ENCODE results near the gene GSTT2B. TPM values are rescaled to one million over a fixed set of nuclear protein-coding genes. Genes with fewer than 3 reads are reported as not detected.
"Not testable (repeated sequence)": the region's sequence is repeated elsewhere in the genome, so short reads cannot be mapped to it uniquely, and the experiment has no call there.

Gene GSTT2B
- total RNA-seq, 1 donor from 2014 or later: 3.7 TPM

DNA sequence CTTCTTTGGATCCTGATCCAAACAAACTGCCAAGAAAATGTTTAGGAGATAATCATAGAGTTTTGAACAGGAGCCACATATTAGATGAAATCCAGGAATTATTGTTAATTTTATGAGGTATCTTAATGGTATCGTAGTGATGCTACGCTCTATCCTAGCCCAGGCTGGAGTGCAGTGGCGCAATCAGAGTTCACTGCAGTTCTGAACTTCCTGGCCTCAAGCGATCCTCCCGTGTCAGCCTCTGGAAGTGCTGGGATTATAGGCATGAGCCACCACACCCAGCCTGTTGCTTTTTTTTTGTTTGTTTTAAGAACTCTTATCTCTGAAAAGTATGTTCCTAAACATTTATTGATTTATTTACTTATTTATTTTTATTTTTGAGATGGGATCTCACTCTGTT lies 41.9 kb upstream of the GSTT2B start:
- TF ChIP-seq, protein P1, sequence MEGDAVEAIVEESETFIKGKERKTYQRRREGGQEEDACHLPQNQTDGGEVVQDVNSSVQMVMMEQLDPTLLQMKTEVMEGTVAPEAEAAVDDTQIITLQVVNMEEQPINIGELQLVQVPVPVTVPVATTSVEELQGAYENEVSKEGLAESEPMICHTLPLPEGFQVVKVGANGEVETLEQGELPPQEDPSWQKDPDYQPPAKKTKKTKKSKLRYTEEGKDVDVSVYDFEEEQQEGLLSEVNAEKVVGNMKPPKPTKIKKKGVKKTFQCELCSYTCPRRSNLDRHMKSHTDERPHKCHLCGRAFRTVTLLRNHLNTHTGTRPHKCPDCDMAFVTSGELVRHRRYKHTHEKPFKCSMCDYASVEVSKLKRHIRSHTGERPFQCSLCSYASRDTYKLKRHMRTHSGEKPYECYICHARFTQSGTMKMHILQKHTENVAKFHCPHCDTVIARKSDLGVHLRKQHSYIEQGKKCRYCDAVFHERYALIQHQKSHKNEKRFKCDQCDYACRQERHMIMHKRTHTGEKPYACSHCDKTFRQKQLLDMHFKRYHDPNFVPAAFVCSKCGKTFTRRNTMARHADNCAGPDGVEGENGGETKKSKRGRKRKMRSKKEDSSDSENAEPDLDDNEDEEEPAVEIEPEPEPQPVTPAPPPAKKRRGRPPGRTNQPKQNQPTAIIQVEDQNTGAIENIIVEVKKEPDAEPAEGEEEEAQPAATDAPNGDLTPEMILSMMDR (IDR thresholded peaks at IDR 0.05; ENCODE audit: unreplicated experiment): no peak
- no peaks in the 10 kb centered on the region for H3K36me3 Mint-ChIP-seq
- H3K4me1 Mint-ChIP-seq: no peaks in the 10 kb centered on the region
- H3K27me3 Mint-ChIP-seq (ENCODE audit: low read depth): no peaks in the 10 kb centered on the region
- H3K4me3 Mint-ChIP-seq: no peak overlapping the region
- no peak overlapping the region for H3K27ac Mint-ChIP-seq
- no peaks in the 10 kb centered on the region for H3K9me3 Mint-ChIP-seq
- DNase-seq (ENCODE audit: low spot score in 2 of 2, unreplicated experiment in 2 of 2): no peak

DNA sequence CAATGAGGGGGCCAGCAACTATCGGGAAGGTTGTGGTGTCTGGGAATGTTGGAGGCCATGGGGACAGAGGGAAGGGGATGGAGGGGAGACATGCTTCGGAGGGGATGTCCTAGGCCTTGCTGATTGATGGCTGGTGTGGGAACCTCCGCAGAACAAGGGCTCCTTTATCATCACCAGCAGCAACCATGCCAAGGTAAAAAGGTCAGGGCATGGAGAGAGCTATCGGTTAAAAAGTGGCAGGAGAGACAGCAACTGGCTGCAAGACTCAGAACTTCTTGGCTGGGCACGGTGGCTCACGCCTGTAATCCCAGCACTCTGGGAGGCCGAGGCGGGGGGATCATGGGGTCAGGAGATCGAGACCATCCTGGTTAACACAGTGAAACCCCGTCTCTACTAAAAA lies 41.3 kb upstream of the GSTT2B start:
- H3K4me1 Mint-ChIP-seq: no peaks in the 10 kb centered on the region
- no peaks in the 10 kb centered on the region for H3K9me3 Mint-ChIP-seq
- H3K36me3 Mint-ChIP-seq: no peaks in the 10 kb centered on the region
- no peak for DNase-seq (ENCODE audit: low spot score in 2 of 2, unreplicated experiment in 2 of 2)
- H3K27ac Mint-ChIP-seq: no peak overlapping the region
- no peak overlapping the region for H3K4me3 Mint-ChIP-seq
- no peaks in the 10 kb centered on the region for H3K27me3 Mint-ChIP-seq (ENCODE audit: low read depth)
- TF ChIP-seq, protein P1 (IDR thresholded peaks at IDR 0.05; ENCODE audit: unreplicated experiment): no peak

DNA sequence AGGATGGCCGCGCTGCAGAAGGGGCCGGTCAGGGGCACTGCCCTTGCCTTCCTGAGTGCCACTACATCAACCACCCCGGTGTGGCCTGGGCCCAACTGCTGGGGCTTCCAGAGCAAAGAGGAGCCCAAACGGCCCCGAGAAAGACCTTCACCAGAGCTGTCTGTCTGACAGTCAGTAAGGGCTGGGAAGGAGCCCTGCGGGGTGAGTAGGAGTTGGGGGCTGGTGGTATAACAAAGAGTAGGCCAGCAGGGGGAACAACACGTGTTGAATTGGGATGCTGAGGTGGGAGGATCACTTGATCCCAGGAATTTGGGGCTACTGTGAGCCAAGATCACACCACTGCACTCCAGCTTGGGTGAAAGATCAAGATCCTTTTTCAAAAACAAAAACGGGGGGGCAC lies 40.3 kb upstream of the GSTT2B start:
- Mint-ChIP-seq H3K9me3 (no peaks in the 10 kb centered on the region), H3K36me3 (no peaks in the 10 kb centered on the region), H3K27me3 (ENCODE audit: low read depth) (peaks cover 2% of the 10 kb centered on the region), H3K27ac (no peak overlapping the region), H3K4me1 (no peaks in the 10 kb centered on the region), H3K4me3 (no peak overlapping the region)
- TF ChIP-seq, protein P1 (IDR thresholded peaks at IDR 0.05; ENCODE audit: unreplicated experiment): no peak
- DNase-seq (ENCODE audit: low spot score in 2 of 2, unreplicated experiment in 2 of 2): no peak

DNA sequence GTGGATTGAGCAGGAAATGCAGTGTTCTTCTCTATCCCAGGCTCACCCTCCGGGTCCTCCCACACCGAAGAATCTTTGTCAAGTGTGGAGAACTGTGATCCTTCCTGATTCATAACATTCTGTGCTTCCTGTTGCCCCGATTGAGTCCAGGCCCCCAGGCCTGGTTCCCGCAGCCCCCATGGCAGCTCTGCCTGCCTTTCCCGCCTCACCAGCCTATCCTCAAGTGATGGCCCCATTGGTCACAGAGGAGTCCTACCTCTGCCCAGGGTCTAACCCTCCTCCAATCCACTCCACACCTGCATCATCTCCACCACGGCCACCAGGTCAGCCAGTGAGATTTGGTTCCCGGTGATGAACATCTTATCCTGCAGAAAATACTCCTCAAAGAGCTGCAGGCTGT lies 38.8 kb upstream of the GSTT2B start:
- DNase-seq (ENCODE audit: low spot score in 2 of 2, unreplicated experiment in 2 of 2); H3K9me3 Mint-ChIP-seq; H3K4me3 Mint-ChIP-seq; H3K27ac Mint-ChIP-seq; H3K27me3 Mint-ChIP-seq (ENCODE audit: low read depth); H3K36me3 Mint-ChIP-seq; H3K4me1 Mint-ChIP-seq: not testable (repeated sequence)

DNA sequence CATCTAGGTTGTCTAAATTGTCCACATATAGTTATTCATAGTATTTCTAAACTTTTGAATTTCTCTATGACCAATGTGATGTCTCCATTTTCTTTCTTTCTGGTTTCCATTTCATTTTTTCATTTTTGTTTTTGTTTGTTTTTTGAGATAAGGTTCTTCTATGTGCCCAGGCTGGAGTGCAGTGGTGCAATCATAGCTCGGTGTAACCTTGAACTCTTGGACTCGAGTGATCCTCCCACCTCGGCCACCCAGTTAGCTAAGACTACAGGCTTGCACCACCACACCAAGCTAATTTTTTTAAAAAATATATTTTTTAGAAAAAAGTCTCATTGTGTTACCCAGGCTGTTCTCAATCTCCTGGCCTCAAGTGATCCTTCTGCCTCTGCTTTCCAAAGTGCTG lies 36.1 kb upstream of the GSTT2B start:
- Mint-ChIP-seq H3K9me3 (no peaks in the 10 kb centered on the region), H3K36me3 (no peaks in the 10 kb centered on the region), H3K27ac (no peak overlapping the region), H3K4me3 (no peak overlapping the region), H3K4me1 (no peaks in the 10 kb centered on the region), H3K27me3 (ENCODE audit: low read depth) (peaks cover 5% of the 10 kb centered on the region)
- TF ChIP-seq, protein P1 (IDR thresholded peaks at IDR 0.05; ENCODE audit: unreplicated experiment): no peak
- no peak for DNase-seq (ENCODE audit: low spot score in 2 of 2, unreplicated experiment in 2 of 2)

DNA sequence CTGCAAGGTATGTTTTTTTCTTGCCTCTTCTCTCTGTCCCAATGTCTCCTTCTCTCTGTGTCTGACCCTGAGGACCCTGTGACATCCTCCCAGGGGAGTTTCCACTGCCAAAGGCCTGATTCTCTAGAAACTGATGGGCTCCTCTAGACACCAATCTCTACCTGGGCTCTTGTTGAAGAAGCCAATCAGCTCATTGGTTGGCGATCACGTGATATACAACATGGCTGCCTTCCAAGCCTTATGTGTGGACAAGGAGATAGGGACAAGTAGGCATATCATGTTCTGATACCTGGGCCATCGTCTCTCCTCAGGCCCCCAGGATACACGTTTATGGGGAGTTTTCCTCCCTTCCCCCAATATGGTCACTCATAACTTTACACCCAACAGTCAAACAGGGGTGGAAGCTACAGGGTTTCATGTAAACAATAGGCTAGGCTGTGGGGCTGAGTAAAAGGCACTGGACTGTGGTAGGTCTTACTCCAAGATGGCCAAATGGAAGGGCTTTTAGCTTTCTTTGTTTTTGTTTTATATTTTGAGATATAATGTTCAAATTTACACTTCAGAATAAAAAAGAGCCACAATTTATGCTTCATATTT lies 32.7 kb upstream of the GSTT2B start:
- H3K27ac Mint-ChIP-seq; H3K9me3 Mint-ChIP-seq; H3K36me3 Mint-ChIP-seq; H3K27me3 Mint-ChIP-seq (ENCODE audit: low read depth); DNase-seq (ENCODE audit: low spot score in 2 of 2, unreplicated experiment in 2 of 2); H3K4me1 Mint-ChIP-seq; H3K4me3 Mint-ChIP-seq: not testable (repeated sequence)

DNA sequence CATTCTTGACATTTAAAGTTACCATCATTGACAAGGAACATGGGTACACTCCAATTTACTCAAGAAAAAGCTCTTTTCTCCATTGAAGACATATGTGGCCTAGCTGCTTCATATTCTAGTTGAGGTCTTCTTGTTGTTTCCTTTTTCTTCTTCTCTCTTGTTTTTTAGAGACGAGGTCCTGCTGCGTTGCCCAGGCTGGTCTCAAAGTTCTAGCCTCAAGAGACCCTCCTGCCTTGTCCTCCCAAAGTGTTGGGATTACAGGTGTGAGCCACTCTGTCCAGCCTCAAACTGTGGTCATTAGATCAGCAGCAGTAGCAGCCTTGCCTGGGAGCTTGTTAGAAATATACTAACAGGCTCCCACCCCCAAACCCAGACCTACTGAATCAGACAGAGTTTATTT lies 32.1 kb upstream of the GSTT2B start:
- not testable (repeated sequence) for H3K36me3 Mint-ChIP-seq; H3K4me3 Mint-ChIP-seq; H3K9me3 Mint-ChIP-seq; H3K27ac Mint-ChIP-seq; H3K4me1 Mint-ChIP-seq; H3K27me3 Mint-ChIP-seq (ENCODE audit: low read depth); DNase-seq (ENCODE audit: low spot score in 2 of 2, unreplicated experiment in 2 of 2)

DNA sequence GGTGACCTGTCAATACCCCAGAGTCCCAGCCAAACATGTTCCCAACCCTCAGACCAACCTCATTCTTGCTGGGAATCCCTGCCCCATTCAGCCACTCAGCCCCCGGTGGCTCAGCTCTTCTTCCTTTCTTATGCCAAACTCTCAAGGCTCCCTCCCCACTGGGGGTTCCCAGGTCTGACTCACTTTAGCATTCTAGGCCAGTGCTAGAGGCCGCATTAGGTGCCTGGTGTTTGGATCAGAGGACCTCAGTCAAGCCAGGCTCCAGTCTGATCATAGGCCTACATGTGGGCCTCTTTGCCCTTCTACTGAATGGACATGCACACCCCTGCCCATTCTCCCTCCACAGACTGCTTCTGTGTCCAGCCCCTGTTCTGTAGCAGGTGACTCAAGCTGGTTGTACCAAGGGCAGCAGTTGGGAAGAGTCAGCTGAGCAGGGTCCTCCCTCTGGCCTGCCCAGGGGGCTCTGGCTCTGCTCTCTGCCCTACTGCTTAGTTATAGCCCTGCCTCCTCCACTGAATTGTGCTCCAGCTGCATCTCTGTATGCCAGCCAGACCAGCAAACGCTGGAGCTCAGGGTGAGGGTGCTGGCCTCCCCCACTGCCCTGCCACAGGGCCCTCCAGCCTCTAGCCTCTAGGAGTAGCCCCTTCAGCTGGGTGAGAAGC lies 28.7 kb upstream of the GSTT2B start:
- not testable (repeated sequence) for DNase-seq (ENCODE audit: low spot score in 2 of 2, unreplicated experiment in 2 of 2); H3K27ac Mint-ChIP-seq; H3K27me3 Mint-ChIP-seq (ENCODE audit: low read depth); H3K9me3 Mint-ChIP-seq; H3K36me3 Mint-ChIP-seq; H3K4me3 Mint-ChIP-seq; H3K4me1 Mint-ChIP-seq

DNA sequence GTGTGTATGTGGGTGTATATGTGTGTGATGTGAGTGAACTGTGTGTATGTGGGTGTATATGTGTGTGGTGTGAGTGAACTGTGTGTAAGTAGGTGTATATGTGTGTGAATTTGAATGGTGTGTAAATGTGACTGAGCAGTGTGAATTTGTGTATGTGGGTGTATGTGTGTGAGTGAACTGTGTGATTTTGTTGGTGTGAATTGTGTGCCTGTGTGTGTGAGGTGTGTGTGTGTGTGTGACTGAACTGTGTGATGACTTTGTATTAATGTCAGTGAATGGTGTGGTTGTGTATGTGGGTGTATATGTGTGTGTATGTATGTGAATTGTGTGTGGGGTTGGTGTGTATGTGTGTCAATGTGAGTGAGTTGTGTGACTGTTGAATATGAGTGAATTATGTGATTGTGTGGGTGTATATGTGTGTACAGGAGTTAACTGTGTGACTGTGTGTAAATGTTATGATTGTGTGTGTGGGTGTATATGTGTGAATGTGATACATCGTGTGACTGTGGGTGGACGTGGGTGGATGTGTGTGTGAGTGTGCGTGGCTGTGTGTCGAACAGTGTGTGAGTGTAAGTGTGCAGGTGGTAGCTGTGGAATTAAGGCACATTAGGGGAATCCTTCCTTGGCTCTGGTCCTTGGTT lies 25.7 kb upstream of the GSTT2B start:
- not testable (repeated sequence) for H3K4me1 Mint-ChIP-seq; H3K9me3 Mint-ChIP-seq; H3K27ac Mint-ChIP-seq; H3K4me3 Mint-ChIP-seq; H3K36me3 Mint-ChIP-seq; DNase-seq (ENCODE audit: low spot score in 2 of 2, unreplicated experiment in 2 of 2); H3K27me3 Mint-ChIP-seq (ENCODE audit: low read depth)

DNA sequence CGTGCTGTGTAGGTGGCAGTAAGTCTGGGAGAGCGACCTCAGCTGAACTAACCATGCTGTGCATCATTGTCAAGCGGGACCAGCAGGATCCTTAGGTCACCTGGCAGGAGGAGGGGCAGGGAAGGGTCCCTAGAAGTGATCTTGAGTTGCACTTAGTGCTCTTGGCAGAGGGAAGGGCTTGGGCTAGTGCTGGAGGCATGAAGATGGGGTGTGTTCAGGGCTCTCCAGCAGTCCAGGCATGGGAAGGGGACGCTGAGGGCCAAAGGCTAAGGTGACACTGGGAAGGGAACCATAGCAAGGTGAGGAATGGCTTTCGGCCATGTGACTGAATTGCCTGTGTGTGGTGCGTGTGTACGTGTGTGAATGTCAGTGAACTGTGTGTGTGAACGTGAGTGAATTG lies 25.1 kb upstream of the GSTT2B start:
- H3K27ac Mint-ChIP-seq; H3K36me3 Mint-ChIP-seq; H3K4me3 Mint-ChIP-seq; H3K9me3 Mint-ChIP-seq; H3K27me3 Mint-ChIP-seq (ENCODE audit: low read depth); DNase-seq (ENCODE audit: low spot score in 2 of 2, unreplicated experiment in 2 of 2); H3K4me1 Mint-ChIP-seq: not testable (repeated sequence)

All from mesothelial cell of epicardium (in vitro differentiated cells).